Endothelial cell (in vitro differentiated cells): ENCODE data around the gene LAIR1. TPM values are rescaled to one million over a fixed set of nuclear protein-coding genes. Genes with fewer than 3 reads are reported as not detected.

Experiments
- DNase-seq: peaks from one replicate; pipeline ENCODE4 v3.0.0; 2021; ENCODE audit warnings: low spot score
- H3K27ac Mint-ChIP-seq: one replicate; pipeline ENCODE4 v1.8.0; 2021; ENCODE audit warnings: mixed read lengths, inconsistent platforms; ENCODE audit not compliant: unreplicated experiment
- H3K27me3 Mint-ChIP-seq: one replicate; pipeline ENCODE4 v1.8.0; 2021; ENCODE audit warnings: mild to moderate bottlenecking, moderate library complexity, mixed read lengths, inconsistent platforms; ENCODE audit not compliant: unreplicated experiment
- H3K36me3 Mint-ChIP-seq: one replicate; pipeline ENCODE4 v1.8.0; 2021; ENCODE audit warnings: mild to moderate bottlenecking, low read depth, mixed read lengths, inconsistent platforms; ENCODE audit not compliant: unreplicated experiment
- H3K4me1 Mint-ChIP-seq: one replicate; pipeline ENCODE4 v1.8.0; 2021; ENCODE audit warnings: mild to moderate bottlenecking, mixed read lengths, inconsistent platforms; ENCODE audit not compliant: unreplicated experiment
- H3K4me3 Mint-ChIP-seq: one replicate; pipeline ENCODE4 v1.8.0; 2021; ENCODE audit warnings: mild to moderate bottlenecking, mixed read lengths, inconsistent platforms; ENCODE audit not compliant: unreplicated experiment
- H3K9me3 Mint-ChIP-seq: one replicate; pipeline ENCODE4 v1.8.0; 2021; ENCODE audit warnings: mixed read lengths, inconsistent platforms; ENCODE audit not compliant: unreplicated experiment
- total RNA-seq: library from RNA; stranded (reverse); fragmentation: NEBNext Ultra II Directional; extraction: Animal tissue kit (Norgen Biotek cat#: 25700); gene quantifications from one replicate; pipeline ENCODE4 v1.2.1, GENCODE V29; 2021; ENCODE audit not compliant: unreplicated experiment
- TF ChIP-seq, protein P1 (sequence below): fragments of 200-600 bp; sonication (generic); IDR thresholded peaks from one replicate; pipeline ENCODE4 v1.5.0; 2021; ENCODE audit warnings: antibody characterized with exemption; ENCODE audit not compliant: unreplicated experiment

LAIR1 gene
- total RNA-seq, 1 donor from 2014 or later, result 2.1 TPM

DNA sequence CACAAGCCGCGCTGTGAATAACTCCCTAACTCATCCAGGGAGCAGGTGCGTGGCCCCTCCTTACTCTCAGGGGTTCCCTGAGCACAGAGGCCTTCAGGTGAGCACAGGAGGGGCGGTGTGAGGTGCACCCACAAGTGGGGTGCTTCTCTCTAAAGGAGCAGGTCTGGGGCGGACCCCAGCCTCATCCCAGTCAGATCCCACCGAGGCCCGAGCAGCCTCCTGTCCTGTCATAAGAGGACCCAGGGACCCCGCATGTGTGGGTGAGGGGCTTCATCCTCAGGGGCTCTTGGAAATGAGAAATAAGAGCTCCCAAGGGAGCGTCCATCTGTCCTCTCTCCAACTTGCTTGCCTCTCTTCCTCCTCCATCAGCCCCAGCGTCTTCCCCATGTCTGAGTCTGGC lies 48.8 kb downstream of the LAIR1 start:
- Mint-ChIP-seq H3K4me3 (no peak overlapping the region), H3K4me1 (no peaks in the 10 kb centered on the region), H3K36me3 (peaks cover under 1% of the 10 kb centered on the region), H3K27ac (no peak overlapping the region), H3K9me3 (no peaks in the 10 kb centered on the region), H3K27me3 (peaks cover 4% of the 10 kb centered on the region)
- DNase-seq, result no peak
- TF ChIP-seq, protein P1, sequence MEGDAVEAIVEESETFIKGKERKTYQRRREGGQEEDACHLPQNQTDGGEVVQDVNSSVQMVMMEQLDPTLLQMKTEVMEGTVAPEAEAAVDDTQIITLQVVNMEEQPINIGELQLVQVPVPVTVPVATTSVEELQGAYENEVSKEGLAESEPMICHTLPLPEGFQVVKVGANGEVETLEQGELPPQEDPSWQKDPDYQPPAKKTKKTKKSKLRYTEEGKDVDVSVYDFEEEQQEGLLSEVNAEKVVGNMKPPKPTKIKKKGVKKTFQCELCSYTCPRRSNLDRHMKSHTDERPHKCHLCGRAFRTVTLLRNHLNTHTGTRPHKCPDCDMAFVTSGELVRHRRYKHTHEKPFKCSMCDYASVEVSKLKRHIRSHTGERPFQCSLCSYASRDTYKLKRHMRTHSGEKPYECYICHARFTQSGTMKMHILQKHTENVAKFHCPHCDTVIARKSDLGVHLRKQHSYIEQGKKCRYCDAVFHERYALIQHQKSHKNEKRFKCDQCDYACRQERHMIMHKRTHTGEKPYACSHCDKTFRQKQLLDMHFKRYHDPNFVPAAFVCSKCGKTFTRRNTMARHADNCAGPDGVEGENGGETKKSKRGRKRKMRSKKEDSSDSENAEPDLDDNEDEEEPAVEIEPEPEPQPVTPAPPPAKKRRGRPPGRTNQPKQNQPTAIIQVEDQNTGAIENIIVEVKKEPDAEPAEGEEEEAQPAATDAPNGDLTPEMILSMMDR, result no peak

DNA sequence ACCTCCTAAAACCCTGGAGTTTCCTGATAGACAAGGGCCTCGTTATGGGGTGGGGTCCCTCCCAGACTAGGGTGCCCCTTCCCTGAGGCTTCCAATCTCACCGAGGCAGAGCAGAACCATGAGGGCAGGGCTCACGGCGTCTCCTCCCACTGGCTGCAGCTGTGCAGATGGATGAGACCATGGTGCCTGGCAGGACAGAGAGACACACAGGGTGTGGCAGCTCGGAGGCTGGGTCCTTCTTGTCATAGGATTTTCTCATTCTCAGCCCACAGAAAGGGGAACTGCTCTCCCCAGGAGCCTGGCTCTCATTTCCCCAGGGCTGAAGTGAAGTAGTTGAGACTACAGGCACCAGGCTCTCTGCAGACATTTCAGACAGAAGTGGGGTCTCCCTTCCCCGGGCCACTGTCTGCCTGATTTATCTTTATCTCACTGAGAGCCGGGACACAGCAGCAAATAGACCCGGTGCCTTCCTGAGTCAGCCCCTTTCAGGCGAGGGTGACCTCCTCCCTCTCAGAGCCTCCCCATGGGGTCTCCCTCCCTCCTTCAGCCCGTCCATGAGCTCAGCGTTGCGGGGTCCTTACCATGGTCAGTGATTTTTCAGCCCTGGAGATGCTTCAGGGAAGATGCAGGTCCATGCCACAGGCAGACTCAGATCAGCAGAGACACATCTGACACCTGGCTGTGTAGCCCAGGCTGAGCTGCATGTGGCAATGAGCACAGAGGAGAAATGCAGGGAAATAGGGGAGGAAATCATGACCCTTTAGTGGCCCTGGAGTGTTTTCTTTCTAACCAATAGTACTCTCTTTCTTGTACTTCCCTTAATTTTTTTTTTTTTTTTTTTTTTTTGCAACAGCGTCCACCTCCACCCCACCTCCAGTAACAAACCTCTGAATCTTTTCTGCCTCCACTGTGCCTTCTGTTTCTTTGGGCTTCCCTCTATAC lies 52.0 kb downstream of the LAIR1 start, which contains the start of gene LILRA5:
TSS of gene LILRA5 (minus strand) at position 731 of the 942 bp plus-strand sequence. CDS start at position 584, 147 bp downstream.
- TF ChIP-seq, protein P1, result no peak
- Mint-ChIP-seq H3K9me3 (no peaks in the 10 kb centered on the region), H3K36me3 (no peaks in the 10 kb centered on the region), H3K27me3 (peaks cover 4% of the 10 kb centered on the region), H3K4me3 (no peak within 1 kb of the TSS), H3K27ac (no peak within 1 kb of the TSS), H3K4me1 (no peaks in the 10 kb centered on the region)
- DNase-seq, result no peak

GRCh38 chr19:54312011-54312410 lies 52.7 kb downstream of the LAIR1 start:
- H3K36me3 Mint-ChIP-seq, result no peaks in the 10 kb centered on the region
- TF ChIP-seq, protein P1, result no peak
- DNase-seq, result no peak
- no peak overlapping the region for H3K27ac Mint-ChIP-seq
- H3K4me3 Mint-ChIP-seq, result no peak overlapping the region
- no peaks in the 10 kb centered on the region for H3K4me1 Mint-ChIP-seq
- H3K27me3 Mint-ChIP-seq, result peaks cover 1% of the 10 kb centered on the region
- no peaks in the 10 kb centered on the region for H3K9me3 Mint-ChIP-seq

- DNase-seq, result no peak
- no peak overlapping the region for H3K27ac Mint-ChIP-seq
- H3K36me3 Mint-ChIP-seq, result no peaks in the 10 kb centered on the region
- H3K27me3 Mint-ChIP-seq, result peaks cover 4% of the 10 kb centered on the region
- no peaks in the 10 kb centered on the region for H3K9me3 Mint-ChIP-seq
- H3K4me1 Mint-ChIP-seq, result no peaks in the 10 kb centered on the region
- no peak overlapping the region for H3K4me3 Mint-ChIP-seq
- TF ChIP-seq, protein P1, result no peak
Observed at GRCh38 chr19:54311486-54311885, 53.2 kb downstream of the LAIR1 start.

- Mint-ChIP-seq H3K4me1 (no peaks in the 10 kb centered on the region), H3K27me3 (peaks cover 4% of the 10 kb centered on the region), H3K9me3 (no peaks in the 10 kb centered on the region), H3K36me3 (no peaks in the 10 kb centered on the region), H3K27ac (no peak overlapping the region), H3K4me3 (no peak overlapping the region)
- no peak for DNase-seq
- TF ChIP-seq, protein P1, result no peak
Observed at GRCh38 chr19:54310543-54310942, 54.2 kb downstream of the LAIR1 start.
